Gastroesophageal sphincter (tissue), 4 donors: ENCODE measurements around the gene U2AF2. TPM values are rescaled to one million over a fixed set of nuclear protein-coding genes. Genes with fewer than 3 reads are reported as not detected.

Experiments
- ATAC-seq: fragments of 150-250 bp; one replicate; pipeline ENCODE4 v1.9.1; 2016; ENCODE audit warnings: mild to moderate bottlenecking, moderate library complexity
- H3K27ac ChIP-seq, 4 donors: fragments of 200-600 bp; sonication (generic) in 3 of 4; 1 replicate in 3 of 4; 2 replicates in 1 of 4; pipeline ENCODE4 v1.5.1; 2016 to 2019
- H3K27me3 ChIP-seq: fragments of 200-600 bp; sonication (generic); one replicate; pipeline ENCODE4 v1.5.1; 2019
- H3K36me3 ChIP-seq, 2 donors: fragments of 200-600 bp; sonication (generic); one replicate each; pipeline ENCODE4 v1.5.1; 2019; ENCODE audit warnings: control low read depth in 1 of 2
- H3K4me1 ChIP-seq, 3 donors: fragments of 200-600 bp; sonication (generic); 1 replicate in 2 of 3; 2 replicates in 1 of 3; pipeline ENCODE4 v1.5.1; 2016 to 2019; ENCODE audit warnings: control low read depth in 2 of 3
- H3K4me3 ChIP-seq, 2 donors: fragments of 200-600 bp; sonication (generic); one replicate each; pipeline ENCODE4 v1.5.1; 2019; ENCODE audit warnings: mild to moderate bottlenecking in 1 of 2, moderate library complexity in 1 of 2
- H3K9me3 ChIP-seq, 3 donors: fragments of 200-600 bp; sonication (generic); one replicate each; pipeline ENCODE4 v1.5.1; 2017 to 2019; ENCODE audit warnings: control low read depth in 2 of 3
- EP300 ChIP-seq: sonication (generic); formaldehyde crosslinking; IDR thresholded peaks from one replicate; pipeline ENCODE4 v1.6.1; 2017; ENCODE audit warnings: antibody characterized with exemption, mild to moderate bottlenecking
- POLR2A ChIP-seq, 2 donors: fragments of 450-650 bp; IDR thresholded peaks; one replicate each; pipeline ENCODE4 v1.6.1; 2017; ENCODE audit warnings: antibody characterized with exemption in 2 of 2, mild to moderate bottlenecking in 2 of 2, moderate library complexity in 1 of 2
- POLR2AphosphoS5 ChIP-seq: sonication (generic); formaldehyde crosslinking; IDR thresholded peaks from one replicate; pipeline ENCODE4 v1.6.1; 2017; ENCODE audit warnings: antibody characterized with exemption
- WGBS, 2 donors: methylation state at CpG; one replicate each; pipeline ENCODE4 v1.1.5; 2018; ENCODE audit warnings: low coverage in 1 of 2; 5-methylcytosine and 5-hydroxymethylcytosine counted together
- total RNA-seq, 4 donors: library from RNA; depleted of rRNA; stranded (reverse); fragments of >200 nt; gene quantifications; one replicate each; pipeline ENCODE4 v1.1.0, GENCODE V29; 2016
- TF ChIP-seq, protein P1 (sequence below), 4 experiments: fragments of 200-600 bp in 2 of 4; fragments of 450-650 bp in 2 of 4; sonication (generic) in 1 of 4; IDR thresholded peaks; one replicate each; pipeline ENCODE4 v1.5.1; 2017 to 2019; ENCODE audit warnings: antibody characterized with exemption in 4 of 4, mild to moderate bottlenecking in 2 of 4, moderate library complexity in 2 of 4

U2AF2 gene
- total RNA-seq, 4 donors from 2014 or later = 68.9 to 97.9 (median 91.4) TPM

DNA sequence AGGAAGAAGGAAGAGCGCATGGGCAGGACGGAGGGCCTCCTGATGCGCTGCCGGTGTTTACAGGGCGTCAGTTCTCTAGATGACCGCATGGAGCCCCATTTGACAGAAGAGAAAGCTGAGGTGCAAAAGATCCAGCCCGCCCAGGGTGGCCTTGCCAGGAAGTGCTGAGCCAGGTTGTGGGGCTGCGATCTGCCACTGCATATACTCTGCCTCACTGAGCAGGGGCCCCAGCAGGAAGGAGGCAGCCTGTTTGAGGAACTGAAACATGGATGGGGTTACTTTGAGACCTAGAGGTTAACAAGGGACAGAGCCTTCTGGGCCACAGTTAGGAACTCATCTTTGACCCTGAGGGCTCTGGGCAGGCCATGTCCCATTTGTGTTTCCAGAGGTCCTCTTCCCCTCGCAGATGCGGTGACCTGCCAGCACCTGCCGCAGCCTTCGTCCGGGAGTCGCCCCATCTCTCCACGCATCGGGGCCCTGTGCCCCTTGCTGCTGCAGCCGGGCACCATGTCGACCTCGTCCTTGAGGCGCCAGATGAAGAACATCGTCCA, 23.4 kb downstream of the U2AF2 start:
- Histone ChIP-seq H3K9me3 (no peaks in the 10 kb centered on the region), H3K4me3 (no peak overlapping the region), H3K27me3 (no peaks in the 10 kb centered on the region), H3K4me1 (peaks cover 0 to 79% (median 25%) of the 10 kb centered on the region in 3 donors), H3K27ac (peak overlapping the region in 1 of 4 donors; percentile 34), H3K36me3 (peaks cover 0 to 70% of the 10 kb centered on the region in 2 donors)
- 58 to 85% methylated on average over 8 to 12 of the region's 21 CpGs for WGBS, 2 donors
- no peak for ATAC-seq
- TF ChIP-seq EP300 (no peak), POLR2A (IDR thresholded peaks at IDR 0.05) (no peak), POLR2AphosphoS5 (no peak)
- TF ChIP-seq, protein P1, sequence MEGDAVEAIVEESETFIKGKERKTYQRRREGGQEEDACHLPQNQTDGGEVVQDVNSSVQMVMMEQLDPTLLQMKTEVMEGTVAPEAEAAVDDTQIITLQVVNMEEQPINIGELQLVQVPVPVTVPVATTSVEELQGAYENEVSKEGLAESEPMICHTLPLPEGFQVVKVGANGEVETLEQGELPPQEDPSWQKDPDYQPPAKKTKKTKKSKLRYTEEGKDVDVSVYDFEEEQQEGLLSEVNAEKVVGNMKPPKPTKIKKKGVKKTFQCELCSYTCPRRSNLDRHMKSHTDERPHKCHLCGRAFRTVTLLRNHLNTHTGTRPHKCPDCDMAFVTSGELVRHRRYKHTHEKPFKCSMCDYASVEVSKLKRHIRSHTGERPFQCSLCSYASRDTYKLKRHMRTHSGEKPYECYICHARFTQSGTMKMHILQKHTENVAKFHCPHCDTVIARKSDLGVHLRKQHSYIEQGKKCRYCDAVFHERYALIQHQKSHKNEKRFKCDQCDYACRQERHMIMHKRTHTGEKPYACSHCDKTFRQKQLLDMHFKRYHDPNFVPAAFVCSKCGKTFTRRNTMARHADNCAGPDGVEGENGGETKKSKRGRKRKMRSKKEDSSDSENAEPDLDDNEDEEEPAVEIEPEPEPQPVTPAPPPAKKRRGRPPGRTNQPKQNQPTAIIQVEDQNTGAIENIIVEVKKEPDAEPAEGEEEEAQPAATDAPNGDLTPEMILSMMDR (IDR thresholded peaks at IDR 0.05) = no peak

DNA sequence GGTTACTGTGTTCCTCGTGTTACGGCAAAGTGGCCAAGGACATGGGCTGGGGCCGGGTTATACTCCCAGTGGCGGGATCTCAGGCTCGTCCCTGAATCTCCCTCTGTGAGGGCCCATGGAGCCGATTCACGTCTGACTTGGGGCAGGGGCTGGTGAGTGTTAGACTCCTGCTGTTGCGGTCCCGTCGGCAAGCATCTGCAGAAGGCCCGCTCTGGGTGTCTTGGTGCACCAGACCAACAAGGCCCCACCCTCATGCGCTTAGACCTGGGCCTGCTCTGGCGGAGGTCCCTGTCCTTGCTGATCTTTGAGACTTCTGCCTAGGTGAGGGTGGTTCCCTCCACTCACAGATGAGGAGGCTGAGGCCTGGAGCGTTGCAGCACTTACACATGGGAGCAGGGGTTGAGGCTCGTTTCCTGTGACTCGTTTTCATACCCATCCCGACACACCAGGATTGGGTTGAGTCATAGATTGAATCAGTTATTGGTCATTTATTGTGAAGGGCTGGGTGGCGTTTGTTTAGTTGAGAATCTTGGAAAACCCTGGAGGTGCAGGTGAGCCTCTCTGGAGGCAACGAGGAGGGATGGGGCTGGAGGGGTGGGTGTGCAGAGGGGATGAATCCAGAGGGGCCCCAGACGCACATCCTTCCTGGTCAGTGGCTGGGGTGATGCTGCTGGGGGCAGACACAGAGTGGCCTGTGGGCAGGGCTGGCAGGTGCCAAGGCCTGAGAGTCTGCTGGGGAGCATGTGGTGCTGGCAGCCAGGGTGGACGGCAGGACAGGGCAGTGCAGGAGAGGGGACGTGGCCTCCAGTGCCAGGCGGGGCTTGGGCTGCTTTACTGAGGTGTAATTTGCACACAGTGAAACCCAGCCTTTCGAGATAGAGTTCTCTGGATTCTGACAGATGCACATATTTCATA, 24.8 kb downstream of the U2AF2 start:
- Histone ChIP-seq H3K4me1 (peaks cover 0 to 66% (median 21%) of the 10 kb centered on the region in 3 donors), H3K36me3 (peaks cover 0 to 72% of the 10 kb centered on the region in 2 donors), H3K4me3 (no peak overlapping the region), H3K9me3 (no peaks in the 10 kb centered on the region), H3K27me3 (no peaks in the 10 kb centered on the region), H3K27ac (no peak overlapping the region)
- no peak for ATAC-seq
- 57 to 79% methylated on average over 6 of the region's 24 CpGs for WGBS, 2 donors
- TF ChIP-seq POLR2AphosphoS5 (no peak), POLR2A (IDR thresholded peaks at IDR 0.05) (no peak), EP300 (no peak)
- TF ChIP-seq, protein P1 (IDR thresholded peaks at IDR 0.05) = no peak

DNA sequence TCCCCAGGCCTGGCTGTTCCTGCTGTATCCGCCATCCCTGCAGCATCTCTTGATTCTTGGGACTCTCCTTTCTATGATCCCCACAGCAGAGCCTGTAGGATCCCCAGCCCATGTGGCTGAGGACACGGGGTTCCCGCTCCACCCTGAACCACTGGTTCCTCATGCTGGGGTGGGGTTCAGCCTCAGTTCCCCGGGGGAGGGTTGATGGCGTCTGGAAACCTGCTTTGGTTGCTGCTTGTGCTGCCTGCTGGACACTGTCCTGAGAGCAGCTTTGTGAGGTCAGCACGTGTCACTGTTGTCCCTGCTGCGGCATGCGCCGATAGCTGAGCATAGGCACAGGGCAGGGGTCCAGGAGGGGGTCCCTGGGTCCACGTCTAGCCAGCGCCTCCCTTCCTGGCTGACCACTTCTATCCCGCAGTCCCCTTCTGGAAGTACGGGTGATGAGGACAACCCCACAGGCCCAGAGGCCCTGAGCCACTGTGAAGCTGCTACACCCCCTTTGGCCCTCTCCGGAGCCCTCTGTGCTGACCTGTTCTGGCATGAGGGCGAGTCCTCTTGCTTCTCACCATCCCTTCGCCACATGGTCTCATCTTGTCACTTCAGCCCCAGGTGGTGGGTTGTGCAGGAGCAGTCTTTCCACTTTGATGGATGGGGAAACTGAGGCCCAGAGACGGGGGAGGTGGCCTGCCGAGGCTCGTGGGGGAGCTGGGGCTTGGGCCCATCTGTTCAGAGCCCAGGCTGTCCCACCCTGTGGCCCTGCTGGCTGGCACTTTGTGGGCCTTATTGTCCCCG, 25.7 kb downstream of the U2AF2 start:
- Histone ChIP-seq H3K9me3 (no peaks in the 10 kb centered on the region), H3K27me3 (no peaks in the 10 kb centered on the region), H3K4me1 (peaks cover 0 to 65% (median 20%) of the 10 kb centered on the region in 3 donors), H3K27ac (no peak overlapping the region), H3K36me3 (peaks cover 0 to 82% of the 10 kb centered on the region in 2 donors), H3K4me3 (no peak overlapping the region)
- ATAC-seq = no peak
- TF ChIP-seq POLR2AphosphoS5 (no peak), EP300 (no peak), POLR2A (IDR thresholded peaks at IDR 0.05) (no peak)
- TF ChIP-seq, protein P1 (IDR thresholded peaks at IDR 0.05) = no peak
- 84% methylated on average over 7 of the region's 20 CpGs; no CpG with 5 or more reads in 1 of the 2 donors for WGBS, 2 donors

DNA sequence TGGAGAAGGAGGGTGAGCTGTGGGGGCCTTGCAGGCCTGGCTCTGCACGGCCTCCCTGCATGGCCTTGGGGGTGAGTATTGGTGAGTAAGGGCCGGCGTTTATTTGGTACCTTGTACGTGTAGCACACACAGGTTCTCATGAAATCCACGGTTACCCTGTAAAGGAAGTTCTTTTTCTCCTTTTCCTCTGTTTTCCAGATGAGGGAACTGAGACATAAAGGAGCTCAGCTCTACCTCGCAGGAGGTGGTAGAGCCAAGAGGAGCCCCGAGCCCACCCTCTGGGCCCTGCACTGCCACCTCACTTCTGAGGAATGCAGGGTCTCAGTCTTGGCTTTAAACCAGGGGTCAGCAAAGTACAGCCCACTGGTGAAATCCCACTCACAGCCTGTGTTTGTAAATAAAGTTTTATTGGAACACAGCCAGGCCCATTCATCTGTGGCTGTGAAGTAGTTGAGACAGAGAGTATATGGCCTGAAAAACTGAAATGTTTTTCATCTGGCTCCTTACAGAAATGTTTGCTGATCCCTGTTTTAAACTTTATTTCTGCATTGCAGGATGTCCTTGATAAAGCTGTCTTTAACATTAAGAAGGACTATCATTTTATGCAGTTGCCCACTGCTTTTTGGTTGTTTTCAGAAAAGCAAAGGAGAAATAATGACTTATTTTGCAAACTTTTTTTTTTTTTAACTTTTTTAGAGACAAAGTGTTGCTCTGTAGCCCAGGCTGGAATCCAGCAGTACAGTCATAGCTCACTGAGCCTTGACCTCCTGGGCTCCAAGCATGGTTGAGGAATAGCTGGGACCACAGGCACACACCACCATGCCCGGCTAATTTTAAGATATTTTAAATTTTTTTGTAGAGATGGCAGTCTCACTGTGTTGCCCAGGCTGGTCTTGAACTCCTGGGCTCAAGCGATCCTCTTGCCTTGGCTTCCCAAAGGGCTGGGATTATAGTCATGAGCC, 26.6 kb downstream of the U2AF2 start:
- no peak for ATAC-seq
- peaks cover 0 to 64% (median 12%) of the 10 kb centered on the region in 3 donors for H3K4me1 ChIP-seq
- H3K36me3 ChIP-seq = peaks cover 0 to 90% of the 10 kb centered on the region in 2 donors
- WGBS, 2 donors = 68 to 85% methylated on average over 2 to 3 of the region's 9 CpGs
- TF ChIP-seq POLR2A (IDR thresholded peaks at IDR 0.05) (no peak), EP300 (no peak), POLR2AphosphoS5 (no peak)
- TF ChIP-seq, protein P1 (IDR thresholded peaks at IDR 0.05) = no peak
- no peaks in the 10 kb centered on the region for H3K9me3 ChIP-seq
- H3K27me3 ChIP-seq = no peaks in the 10 kb centered on the region
- no peak overlapping the region for H3K27ac ChIP-seq
- no peak overlapping the region for H3K4me3 ChIP-seq
